HCT116 (cell line): ENCODE measurements around the gene MAGEB1. TPM values are rescaled to one million over a fixed set of nuclear protein-coding genes. Genes with fewer than 3 reads are reported as not detected.

Experiments used
- ATAC-seq: fragments of 200-7000 bp; cut with Tn5 transposase; 2 replicates; pipeline ENCODE4 v1.9.1; 2020; ENCODE audit warnings: mild to moderate bottlenecking, moderate library complexity
- BruUV-seq: library from RNA; stranded (reverse); fragments of 400-500 nt; replicated peaks from 2 replicates; lab custom pipeline; 2021; lab: Mats Ljungman, UMichigan
- CTCF ChIA-PET: fragments of 300-600 bp; sonication (Branson Sonifier 250); formaldehyde crosslinking; loops from one replicate; lab custom pipeline; 2021; ENCODE audit warnings: antibody characterized with exemption; lab: Charles Lee
- POLR2A ChIA-PET: fragments of 300-600, 350-600 bp; sonication (Branson Sonifier 250); formaldehyde crosslinking; loops from one replicate; lab custom pipeline; 2021; ENCODE audit warnings: antibody characterized with exemption; lab: Charles Lee
- RAD21 ChIA-PET, 2 experiments: fragments of 300-600 bp; sonication (Branson Sonifier 250); formaldehyde crosslinking; loops; one replicate each; lab custom pipeline; 2023; ENCODE audit warnings: low total read pairs in 2 of 2; ENCODE audit not compliant: uncharacterized antibody in 2 of 2, unreplicated experiment in 2 of 2, low non-redundant PET in 1 of 2; lab: Charles Lee
- DNase-seq: peaks from one replicate; pipeline ENCODE4 v3.0.0-alpha.2; 2010; ENCODE audit warnings: low read depth, low spot score
- H2AFZ ChIP-seq: fragments of 200-600 bp; shearing (Covaris generic), sonication (generic); 2 replicates; pipeline ENCODE4 v1.6.1; 2017; ENCODE audit warnings: low read depth, mixed run types, mixed read lengths, antibody characterized with exemption, low read length; ENCODE audit not compliant: poor library complexity, severe bottlenecking
- H3K27ac ChIP-seq: 2 replicates; pipeline ENCODE4 v1.5.1; 2012; ENCODE audit warnings: low read depth, low read length
- H3K27me3 ChIP-seq: fragments of 200-600 bp; sonication (generic); 2 replicates; pipeline ENCODE4 v1.6.1; 2016; ENCODE audit warnings: mixed run types, low read length, mixed read lengths; ENCODE audit not compliant: insufficient read depth
- H3K36me3 ChIP-seq, 2 experiments: fragments of 200-500 bp in 1 of 2; fragments of 200-600 bp in 1 of 2; sonication (Bioruptor generic) in 1 of 2; sonication (generic) in 1 of 2; 2 replicates each; pipeline versions ENCODE4 v1.5.1 to v1.6.1; 2014 to 2016; ENCODE audit warnings: low read length in 2 of 2, inconsistent platforms in 1 of 2, mixed read lengths in 1 of 2, mixed run types in 1 of 2; ENCODE audit not compliant: insufficient read depth in 2 of 2, control insufficient read depth in 1 of 2
- H3K4me1 ChIP-seq, 2 experiments: fragments of 200-600 bp in 1 of 2; sonication (generic) in 1 of 2; 2 replicates each; pipeline versions ENCODE4 v1.5.1 to v1.6.1; 2012 to 2017; ENCODE audit warnings: low read length in 2 of 2, inconsistent platforms in 1 of 2, mild to moderate bottlenecking in 1 of 2, mixed read lengths in 1 of 2, mixed run types in 1 of 2, moderate library complexity in 1 of 2; ENCODE audit not compliant: insufficient read depth in 2 of 2, control insufficient read depth in 1 of 2
- H3K4me2 ChIP-seq: fragments of 200-600 bp; sonication (generic); 2 replicates; pipeline ENCODE4 v1.6.1; 2017; ENCODE audit warnings: mixed run types, low read length, mixed read lengths
- H3K4me3 ChIP-seq, 2 experiments: fragments of 200-600 bp in 1 of 2; sonication (generic) in 1 of 2; replicated peaks in 1 of 2; 2 replicates each; pipeline ENCODE4 v1.5.1; 2011 to 2016; ENCODE audit warnings: low read length in 2 of 2, control low read depth in 1 of 2, low read depth in 1 of 2, mild to moderate bottlenecking in 1 of 2, mixed read lengths in 1 of 2, mixed run types in 1 of 2
- H3K79me2 ChIP-seq: fragments of 200-600 bp; sonication (generic); 2 replicates; pipeline ENCODE4 v1.6.1; 2017; ENCODE audit warnings: mild to moderate bottlenecking, mixed run types, low read length, moderate library complexity, mixed read lengths; ENCODE audit not compliant: insufficient read depth
- H3K9ac ChIP-seq: fragments of 200-600 bp; sonication (generic); 2 replicates; pipeline ENCODE4 v1.6.1; 2016; ENCODE audit warnings: low read length, mixed read lengths
- H3K9me2 ChIP-seq: fragments of 200-600 bp; sonication (generic), shearing (Covaris generic); 2 replicates; pipeline ENCODE4 v1.6.1; 2017; ENCODE audit warnings: mixed run types, mild to moderate bottlenecking, moderate library complexity; ENCODE audit not compliant: insufficient read depth
- H3K9me3 ChIP-seq, 2 experiments: fragments of 200-500 bp in 1 of 2; fragments of 200-600 bp in 1 of 2; sonication (Bioruptor generic) in 1 of 2; sonication (generic) in 1 of 2; 2 replicates each; pipeline ENCODE4 v1.6.1; 2014 to 2017; ENCODE audit warnings: low read length in 2 of 2, mixed read lengths in 2 of 2, inconsistent platforms in 1 of 2, low read depth in 1 of 2, mild to moderate bottlenecking in 1 of 2, mixed run types in 1 of 2, moderate library complexity in 1 of 2; ENCODE audit not compliant: control insufficient read depth in 1 of 2, insufficient read depth in 1 of 2
- H4K20me1 ChIP-seq: fragments of 200-600 bp; sonication (generic), shearing (Covaris generic); 2 replicates; pipeline ENCODE4 v1.6.1; 2017; ENCODE audit warnings: mixed run types, mild to moderate bottlenecking, moderate library complexity; ENCODE audit not compliant: insufficient read depth
- ATF3 ChIP-seq: IDR thresholded peaks from 2 replicates; pipeline ENCODE4 v1.6.1; 2012
- CBX3 ChIP-seq: IDR thresholded peaks from 2 replicates; pipeline ENCODE4 v1.6.1; 2012; ENCODE audit warnings: low read depth
- CEBPB ChIP-seq: IDR thresholded peaks from 2 replicates; pipeline ENCODE4 v1.6.1; 2012; ENCODE audit warnings: low read depth
- CTCF ChIP-seq, 3 experiments: fragments of 200-600 bp in 1 of 3; sonication (generic) in 1 of 3; IDR thresholded peaks in 2 of 3; conservative IDR thresholded peaks in 1 of 3; 2 replicates each; pipeline ENCODE4 v1.5.1; 2012 to 2017; ENCODE audit warnings: low read depth in 2 of 3, low read length in 2 of 3, antibody characterized with exemption in 1 of 3, borderline replicate concordance in 1 of 3, control low read depth in 1 of 3, mild to moderate bottlenecking in 1 of 3, mixed read lengths in 1 of 3, mixed run types in 1 of 3, moderate library complexity in 1 of 3; ENCODE audit not compliant: insufficient read depth in 1 of 3
- EGR1 ChIP-seq: IDR thresholded peaks from 2 replicates; pipeline ENCODE4 v1.6.1; 2012; ENCODE audit warnings: low read depth
- ELF1 ChIP-seq: IDR thresholded peaks from 2 replicates; pipeline ENCODE4 v1.6.1; 2012; ENCODE audit warnings: low read depth, borderline replicate concordance
- EZH2 ChIP-seq: fragments of 200-600 bp; sonication (generic); IDR thresholded peaks from 2 replicates; pipeline ENCODE4 v1.6.1; 2017; ENCODE audit warnings: antibody characterized with exemption, mixed run types
- FOSL1 ChIP-seq: IDR thresholded peaks from 2 replicates; pipeline ENCODE4 v1.6.1; 2012; ENCODE audit warnings: low read depth
- MAX ChIP-seq: IDR thresholded peaks from 2 replicates; pipeline ENCODE4 v1.6.1; 2012
- SIN3A ChIP-seq: IDR thresholded peaks from 2 replicates; pipeline ENCODE4 v1.6.1; 2012; ENCODE audit warnings: low read depth
- SP1 ChIP-seq: IDR thresholded peaks from 2 replicates; pipeline ENCODE4 v1.6.1; 2012; ENCODE audit warnings: low read depth
- SRF ChIP-seq: IDR thresholded peaks from 2 replicates; pipeline ENCODE4 v1.6.1; 2012; ENCODE audit warnings: low read depth
- YY1 ChIP-seq: IDR thresholded peaks from 2 replicates; pipeline ENCODE4 v1.6.1; 2011; ENCODE audit warnings: low read length, low read depth, moderate library complexity, mild to moderate bottlenecking; ENCODE audit not compliant: insufficient replicate concordance; ENCODE audit errors: extremely low read depth
- ZFX ChIP-seq: fragments of 450-650 bp; IDR thresholded peaks from 2 replicates; pipeline ENCODE4 v1.6.1; 2017
- ZNF274 ChIP-seq: fragments of 200-500 bp; sonication (Bioruptor generic); IDR thresholded peaks from 2 replicates; pipeline ENCODE4 v1.6.1; 2014; ENCODE audit warnings: mild to moderate bottlenecking, low read depth, low read length, inconsistent platforms
- intact Hi-C: fragments of 100-400 bp; cut with micrococcal nuclease; formaldehyde crosslinking; loops from 2 replicates; pipeline ENCODE4 v1.10.0; 2022
- total RNA-seq: library from RNA; stranded (reverse); gene quantifications from one replicate; pipeline ENCODE4 v1.2.1, GENCODE V29; 2021; ENCODE audit not compliant: unreplicated experiment

Gene MAGEB1
- total RNA-seq, 1 experiment from 2014 or later, result 0.69 TPM

GRCh38 chrX:30278365-30278764 is 31.4 kb downstream of the MAGEB1 start:
- Histone ChIP-seq H3K4me1 (peaks cover 13 to 17% of the 10 kb centered on the region in 2 experiments), H3K4me3 (no peak overlapping the region), H3K4me2 (no peak overlapping the region), H3K9ac (no peak overlapping the region), H3K9me2 (no peaks in the 10 kb centered on the region), H2AFZ (no peak overlapping the region), H3K9me3 (no peaks in the 10 kb centered on the region), H3K36me3 (no peaks in the 10 kb centered on the region), H4K20me1 (no peaks in the 10 kb centered on the region), H3K27ac (no peak overlapping the region), H3K27me3 (no peaks in the 10 kb centered on the region), H3K79me2 (no peaks in the 10 kb centered on the region)
- ATAC-seq, result no peak
- BruUV-seq, result no TSS peak
- ChIA-PET CTCF (no interaction called here), RAD21 (no interaction called here), POLR2A (no interaction called here)
- no peak for TF ChIP-seq ATF3
- TF ChIP-seq SP1, result no peak
- TF ChIP-seq CTCF (IDR thresholded peaks at IDR 0.05 in 2 of 3, conservative IDR thresholded peaks at IDR 0.05 in 1 of 3; ENCODE audit: borderline replicate concordance in 1 of 3, insufficient read depth in 1 of 3, low read depth in 2 of 3, low read length in 2 of 3), result no peak
- no peak for TF ChIP-seq MAX
- TF ChIP-seq EGR1, result no peak
- TF ChIP-seq ZFX, result no peak
- TF ChIP-seq EZH2, result no peak
- TF ChIP-seq CBX3, result no peak
- no peak for TF ChIP-seq YY1
- TF ChIP-seq SRF, result no peak
- TF ChIP-seq FOSL1, result no peak
- TF ChIP-seq ELF1, result no peak
- TF ChIP-seq SIN3A, result no peak
- TF ChIP-seq ZNF274, result no peak
- TF ChIP-seq CEBPB, result no peak
- intact Hi-C loops, result loop anchor here (5.0 kb wide), 2 partner anchors 136 to 434 kb away; no protein-coding TSS in a partner anchor
- no peak for DNase-seq
